Prostate gland (tissue), 2 donors: ENCODE data around the gene IFNLR1. TPM values are rescaled to one million over a fixed set of nuclear protein-coding genes. Genes with fewer than 3 reads are reported as not detected.

Source experiments
- DNase-seq: peaks from one replicate; pipeline ENCODE4 v3.0.0-alpha.2; 2019; ENCODE audit warnings: low spot score
- H3K27ac ChIP-seq, 2 donors: fragments of 200-600 bp; sonication (generic); 2 replicates each; pipeline ENCODE4 v1.5.1; 2017 to 2019
- H3K27me3 ChIP-seq: fragments of 200-600 bp; sonication (generic); replicated peaks from 2 replicates; pipeline ENCODE4 v1.5.1; 2019; ENCODE audit not compliant: insufficient read depth
- H3K36me3 ChIP-seq, 2 donors: fragments of 200-600 bp; sonication (generic); 1 replicate in 1 of 2; 2 replicates in 1 of 2; pipeline versions ENCODE4 v1.5.1 to v1.8.1; 2017 to 2019
- H3K4me1 ChIP-seq: fragments of 200-600 bp; sonication (generic); replicated peaks from 2 replicates; pipeline ENCODE4 v1.5.1; 2019
- H3K4me3 ChIP-seq, 2 donors: fragments of 200-600 bp; sonication (generic); 2 replicates each; pipeline ENCODE4 v1.5.1; 2017 to 2019
- H3K9me3 ChIP-seq: fragments of 200-600 bp; sonication (generic); 2 replicates; pipeline ENCODE4 v1.5.1; 2017
- POLR2A ChIP-seq: fragments of 450-650 bp; IDR thresholded peaks from one replicate; pipeline ENCODE4 v1.6.1; 2016; ENCODE audit warnings: antibody characterized with exemption, mild to moderate bottlenecking
- POLR2AphosphoS5 ChIP-seq: sonication (generic); formaldehyde crosslinking; IDR thresholded peaks from one replicate; pipeline ENCODE4 v1.6.1; 2017; ENCODE audit warnings: antibody characterized with exemption
- WGBS: methylation state at CpG from one replicate; pipeline ENCODE4 v1.1.5; 2018; 5-methylcytosine and 5-hydroxymethylcytosine counted together
- intact Hi-C: fragments of 100-400 bp; cut with DNase I; formaldehyde crosslinking; loops from one replicate; pipeline ENCODE4 v1.14.2; 2022
- total RNA-seq, 2 donors: library from RNA; depleted of rRNA; stranded (reverse); fragments of >200 nt; gene quantifications; one replicate each; pipeline ENCODE4 v1.1.0, GENCODE V29; 2016
- TF ChIP-seq, protein P1 (sequence below), 4 experiments: fragments of 200-600 bp in 2 of 4; fragments of 450-650 bp in 2 of 4; sonication (generic) in 2 of 4; IDR thresholded peaks; 1 replicate in 3 of 4; 2 replicates in 1 of 4; pipeline ENCODE4 v1.5.1; 2016 to 2019; ENCODE audit warnings: antibody characterized with exemption in 4 of 4, mild to moderate bottlenecking in 2 of 4, moderate library complexity in 2 of 4

Gene IFNLR1
- total RNA-seq, 2 donors from 2014 or later, result 6.6 to 9.2 TPM

DNA sequence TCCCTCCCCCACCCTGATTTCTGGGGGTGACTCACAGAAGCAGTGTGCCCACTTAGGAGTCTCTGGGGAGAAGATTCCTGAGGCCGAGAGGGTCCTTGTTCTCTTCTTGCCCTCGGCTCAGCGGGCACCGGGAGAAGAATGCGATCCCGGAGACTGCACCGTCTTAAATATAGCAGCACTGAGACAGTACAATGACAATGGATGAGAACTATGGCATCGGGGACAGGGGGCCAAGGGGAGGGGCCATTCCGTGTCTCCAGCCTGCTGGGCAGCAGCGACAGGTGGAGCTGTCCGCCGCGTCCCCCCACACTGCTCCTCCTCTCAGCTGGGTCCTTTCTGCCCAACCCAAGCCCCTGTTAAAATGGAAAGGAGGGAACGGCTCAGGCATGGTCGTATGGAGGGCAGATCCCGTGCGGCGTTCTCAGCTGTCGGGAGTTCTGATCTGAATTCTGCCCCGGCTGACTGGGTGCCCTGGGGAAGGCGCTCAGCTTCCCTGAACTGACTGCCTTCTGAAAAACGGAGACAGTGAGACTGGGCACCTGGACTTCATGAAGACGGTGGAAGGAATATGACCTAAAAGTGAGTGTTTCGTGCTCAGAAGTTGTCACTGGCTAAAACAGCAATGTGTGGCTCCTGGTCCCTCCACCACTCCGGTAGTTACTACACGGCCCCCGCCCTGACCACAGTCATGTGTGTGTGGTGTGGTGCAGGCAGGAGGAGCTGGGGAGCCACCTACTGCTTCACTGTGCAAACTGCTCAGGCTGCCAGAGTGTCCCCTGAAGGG is 74.9 kb downstream of the IFNLR1 start, which contains the start of gene MYOM3:
Gene MYOM3, minus strand, starts transcription at position 140 of the 784 bp plus-strand sequence. CDS start 3,499 bp downstream, outside the sequence.
- peak; percentile 66 for DNase-seq
- Histone ChIP-seq H3K27me3 (no peaks in the 10 kb centered on the region), H3K36me3 (no peaks in the 10 kb centered on the region), H3K9me3 (no peaks in the 10 kb centered on the region), H3K27ac (peak within 1 kb of the TSS in 1 of 2 donors; percentile 7), H3K4me3 (no peak within 1 kb of the TSS), H3K4me1 (no peaks in the 10 kb centered on the region)
- TF ChIP-seq POLR2AphosphoS5 (peak; percentile 21), POLR2A (no peak)
- TF ChIP-seq, protein P1, sequence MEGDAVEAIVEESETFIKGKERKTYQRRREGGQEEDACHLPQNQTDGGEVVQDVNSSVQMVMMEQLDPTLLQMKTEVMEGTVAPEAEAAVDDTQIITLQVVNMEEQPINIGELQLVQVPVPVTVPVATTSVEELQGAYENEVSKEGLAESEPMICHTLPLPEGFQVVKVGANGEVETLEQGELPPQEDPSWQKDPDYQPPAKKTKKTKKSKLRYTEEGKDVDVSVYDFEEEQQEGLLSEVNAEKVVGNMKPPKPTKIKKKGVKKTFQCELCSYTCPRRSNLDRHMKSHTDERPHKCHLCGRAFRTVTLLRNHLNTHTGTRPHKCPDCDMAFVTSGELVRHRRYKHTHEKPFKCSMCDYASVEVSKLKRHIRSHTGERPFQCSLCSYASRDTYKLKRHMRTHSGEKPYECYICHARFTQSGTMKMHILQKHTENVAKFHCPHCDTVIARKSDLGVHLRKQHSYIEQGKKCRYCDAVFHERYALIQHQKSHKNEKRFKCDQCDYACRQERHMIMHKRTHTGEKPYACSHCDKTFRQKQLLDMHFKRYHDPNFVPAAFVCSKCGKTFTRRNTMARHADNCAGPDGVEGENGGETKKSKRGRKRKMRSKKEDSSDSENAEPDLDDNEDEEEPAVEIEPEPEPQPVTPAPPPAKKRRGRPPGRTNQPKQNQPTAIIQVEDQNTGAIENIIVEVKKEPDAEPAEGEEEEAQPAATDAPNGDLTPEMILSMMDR (IDR thresholded peaks at IDR 0.05), result peak in 3 of 4 experiments; percentile 26 to 66 (median 62)
- intact Hi-C loops, result loop anchor here (2.0 kb wide), 1 partner anchor 37 kb away; no protein-coding TSS in a partner anchor
- WGBS, result 22% methylated on average over 27 of the region's 27 CpGs

GRCh38 chr1:24111262-24111995 is 75.7 kb downstream of the IFNLR1 start:
- H3K27ac ChIP-seq, result peak overlapping the region in 1 of 2 donors; percentile 7
- no peaks in the 10 kb centered on the region for H3K4me1 ChIP-seq

DNA sequence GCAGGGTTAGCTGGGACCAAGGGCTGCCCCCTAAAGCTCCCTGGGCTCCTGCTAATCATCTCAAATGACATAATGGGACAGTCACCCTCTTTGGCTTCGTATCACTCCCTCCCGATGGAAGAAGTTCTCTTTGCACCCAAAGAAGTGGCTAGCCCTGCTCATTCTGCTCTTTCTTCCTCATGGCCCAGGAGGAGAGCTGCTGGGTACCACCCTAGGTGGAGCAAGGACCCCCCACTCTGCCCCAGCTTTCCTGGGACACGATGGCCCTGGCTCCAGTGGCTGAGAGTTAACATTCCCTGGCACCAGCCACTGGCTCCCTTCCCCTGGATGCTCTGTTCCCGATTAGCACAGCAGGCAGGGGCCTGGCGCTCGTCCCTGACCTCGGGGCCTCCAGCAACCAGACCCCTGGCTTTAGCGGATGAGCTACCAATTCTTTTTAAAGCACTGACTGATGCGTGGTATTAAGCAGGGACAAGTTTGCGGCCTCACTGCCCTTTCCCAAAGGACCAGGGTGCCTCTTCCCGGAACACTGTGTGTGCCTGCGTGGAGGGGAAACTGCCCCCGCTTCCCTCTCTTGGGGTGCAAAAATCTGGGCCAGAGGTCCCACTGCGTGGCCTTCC is 76.3 kb downstream of the IFNLR1 start:
- intact Hi-C loops, result no loop called here
- DNase-seq, result no peak
- no peaks in the 10 kb centered on the region for H3K9me3 ChIP-seq
- 49% methylated on average over 14 of the region's 14 CpGs for WGBS
- H3K36me3 ChIP-seq, result no peaks in the 10 kb centered on the region
- H3K27ac ChIP-seq, result peak overlapping the region in 1 of 2 donors; percentile 7
- H3K4me3 ChIP-seq, result no peak overlapping the region
- TF ChIP-seq, protein P1 (IDR thresholded peaks at IDR 0.05), result no peak
- TF ChIP-seq POLR2A (no peak), POLR2AphosphoS5 (no peak)
- no peaks in the 10 kb centered on the region for H3K27me3 ChIP-seq
- H3K4me1 ChIP-seq, result no peaks in the 10 kb centered on the region

More at GRCh38 chr1:24111262-24111995, 75.7 kb downstream of the IFNLR1 start:
- Histone ChIP-seq H3K9me3 (no peaks in the 10 kb centered on the region), H3K4me3 (no peak overlapping the region), H3K27me3 (no peaks in the 10 kb centered on the region), H3K36me3 (no peaks in the 10 kb centered on the region)
- no peak for TF ChIP-seq POLR2A
- TF ChIP-seq, protein P1 (IDR thresholded peaks at IDR 0.05), result no peak
- no peak for TF ChIP-seq POLR2AphosphoS5
- peak; percentile 50 for DNase-seq
- intact Hi-C loops, result no loop called here
- 22% methylated on average over 20 of the region's 20 CpGs for WGBS

DNA sequence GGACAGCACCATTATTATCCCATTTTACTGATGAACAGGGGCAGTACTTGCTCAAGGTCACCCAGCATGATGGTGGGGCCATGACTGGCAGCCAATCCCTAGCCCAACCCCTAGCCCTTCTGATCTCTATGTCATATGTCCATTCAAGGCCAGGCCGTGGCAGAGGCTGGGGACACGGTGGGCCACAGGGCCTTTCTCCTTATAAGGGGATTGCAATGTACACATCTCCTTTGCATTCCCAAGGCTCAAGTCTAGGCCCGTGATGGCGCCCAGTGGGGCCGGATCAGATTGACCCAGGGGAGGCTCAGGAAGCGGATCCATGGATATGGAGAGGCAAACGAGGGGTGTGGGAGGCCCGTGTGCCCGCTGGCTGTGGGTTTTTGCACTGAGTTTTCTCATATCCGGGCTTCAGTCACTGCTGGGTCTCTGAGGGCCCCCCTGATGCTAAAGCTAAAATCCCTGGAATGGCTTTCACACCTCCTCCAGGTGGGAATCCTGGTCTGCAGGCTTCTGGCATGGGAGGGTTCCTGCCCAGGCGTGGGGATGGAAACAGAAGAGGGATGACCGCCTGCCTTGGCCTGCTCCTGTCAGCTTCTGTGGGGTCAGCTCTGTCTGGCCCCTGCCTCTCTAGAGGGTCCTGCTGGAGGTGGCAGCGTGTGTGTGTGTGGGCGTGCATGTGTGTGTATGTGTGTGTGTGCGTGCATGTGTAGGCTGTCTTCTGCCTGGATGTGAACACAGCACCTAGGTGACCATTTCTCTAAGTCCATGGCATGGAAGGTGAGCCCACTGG is 77.2 kb downstream of the IFNLR1 start:
- intact Hi-C loops, result no loop called here
- no peaks in the 10 kb centered on the region for H3K9me3 ChIP-seq
- H3K4me1 ChIP-seq, result no peaks in the 10 kb centered on the region
- H3K36me3 ChIP-seq, result no peaks in the 10 kb centered on the region
- no peaks in the 10 kb centered on the region for H3K27me3 ChIP-seq
- no peak for DNase-seq
- H3K27ac ChIP-seq, result no peak overlapping the region
- WGBS, result 90% methylated on average over 15 of the region's 15 CpGs
- H3K4me3 ChIP-seq, result no peak overlapping the region
- TF ChIP-seq POLR2A (no peak), POLR2AphosphoS5 (no peak)
- TF ChIP-seq, protein P1 (IDR thresholded peaks at IDR 0.05), result no peak
